Caco-2 (cell line): ENCODE measurements around the gene KIAA1755. TPM values are rescaled to one million over a fixed set of nuclear protein-coding genes. Genes with fewer than 3 reads are reported as not detected.

Experiments used
- BruUV-seq: library from RNA; stranded (reverse); fragments of 400-500 nt; replicated peaks from 2 replicates; lab custom pipeline; 2021; lab: Mats Ljungman, UMichigan
- CTCF ChIA-PET: fragments of 300-600 bp; sonication (Branson Sonifier 250); formaldehyde crosslinking; loops from one replicate; lab custom pipeline; 2022; ENCODE audit warnings: antibody characterized with exemption; lab: Charles Lee
- POLR2A ChIA-PET: fragments of 300-600 bp; sonication (Branson Sonifier 250); formaldehyde crosslinking; loops from one replicate; lab custom pipeline; 2022; ENCODE audit warnings: antibody characterized with exemption; lab: Charles Lee
- DNase-seq, 2 experiments: peaks; one replicate each; pipeline versions ENCODE4 v3.0.0 to v3.0.0-alpha.2; 2020 to 2022
- H3K27me3 ChIP-seq: replicated peaks from 2 replicates; pipeline ENCODE4 v1.6.0; 2011; ENCODE audit warnings: low read length; ENCODE audit not compliant: control insufficient read depth, insufficient read depth
- H3K36me3 ChIP-seq: 2 replicates; pipeline ENCODE4 v1.5.1; 2011; ENCODE audit warnings: low read length; ENCODE audit not compliant: control insufficient read depth, insufficient read depth
- H3K4me1 ChIP-seq: fragments of 250-450 bp; sonication (Bioruptor Pico); 2 replicates; pipeline ENCODE4 v1.5.1; 2020; ENCODE audit warnings: mild to moderate bottlenecking
- H3K4me3 ChIP-seq: 2 replicates; pipeline ENCODE4 v1.5.1; 2011; ENCODE audit warnings: low read depth, mild to moderate bottlenecking, control low read depth, low read length
- H3K9me3 ChIP-seq: fragments of 250-450 bp; sonication (Bioruptor Pico); 2 replicates; pipeline ENCODE4 v1.5.1; 2020; ENCODE audit warnings: mild to moderate bottlenecking, moderate library complexity
- H3K27ac Mint-ChIP-seq: one replicate; pipeline ENCODE4 v1.8.0; 2022; ENCODE audit warnings: mixed read lengths; ENCODE audit not compliant: unreplicated experiment
- H3K27me3 Mint-ChIP-seq: one replicate; pipeline ENCODE4 v1.8.0; 2022; ENCODE audit warnings: mixed read lengths; ENCODE audit not compliant: insufficient read depth, unreplicated experiment
- H3K36me3 Mint-ChIP-seq: one replicate; pipeline ENCODE4 v1.8.0; 2022; ENCODE audit warnings: mild to moderate bottlenecking, mixed read lengths; ENCODE audit not compliant: insufficient read depth, unreplicated experiment
- H3K4me1 Mint-ChIP-seq: one replicate; pipeline ENCODE4 v1.8.0; 2022; ENCODE audit warnings: low read depth, mixed read lengths; ENCODE audit not compliant: unreplicated experiment
- H3K4me3 Mint-ChIP-seq: one replicate; pipeline ENCODE4 v1.8.0; 2022; ENCODE audit warnings: mild to moderate bottlenecking, moderate library complexity, mixed read lengths; ENCODE audit not compliant: unreplicated experiment
- H3K9me3 Mint-ChIP-seq: one replicate; pipeline ENCODE4 v1.8.0; 2022; ENCODE audit warnings: mixed read lengths; ENCODE audit not compliant: unreplicated experiment
- CTCF ChIP-seq, 2 experiments: fragments of 200-600 bp in 1 of 2; IDR thresholded peaks; 1 replicate in 1 of 2; 2 replicates in 1 of 2; pipeline versions ENCODE4 v1.5.1 to v1.8.0; 2011 to 2022; ENCODE audit warnings: antibody characterized with exemption in 1 of 2, control low read depth in 1 of 2, inconsistent platforms in 1 of 2, low read depth in 1 of 2, low read length in 1 of 2, mild to moderate bottlenecking in 1 of 2, moderate library complexity in 1 of 2; ENCODE audit not compliant: insufficient read depth in 1 of 2, severe bottlenecking in 1 of 2, unreplicated experiment in 1 of 2
- intact Hi-C: fragments of 100-400 bp; cut with micrococcal nuclease; formaldehyde crosslinking; loops from one replicate; pipeline ENCODE4 v1.10.0; 2022; ENCODE audit not compliant: unreplicated experiment
- total RNA-seq: library from RNA; stranded (reverse); gene quantifications from 2 replicates; pipeline ENCODE4 v1.2.3, GENCODE V29; 2022

The KIAA1755 gene
- total RNA-seq, 1 experiment from 2014 or later, result 0.20 TPM

- ChIA-PET POLR2A (no interaction called here), CTCF (interaction anchor here (0.6 to 1.5 kb wide), 14 partner anchors 10 to 543 kb away, joined by 3 to 9 read pairs (median 4); partner anchors contain the start of gene RALGAPB)
- intact Hi-C loops, result no loop called here
- no peaks in the 10 kb centered on the region for H3K9me3 Mint-ChIP-seq
- H3K27me3 ChIP-seq, result no peaks in the 10 kb centered on the region
- H3K36me3 Mint-ChIP-seq, result no peaks in the 10 kb centered on the region
- TF ChIP-seq CTCF (IDR thresholded peaks at IDR 0.05; ENCODE audit: insufficient read depth in 1 of 2, low read depth in 1 of 2, low read length in 1 of 2, severe bottlenecking in 1 of 2, unreplicated experiment in 1 of 2), result peak; percentile 68 to 70
- H3K9me3 ChIP-seq, result peaks cover 8% of the 10 kb centered on the region; the same call in 1 of the 2 replicates
- H3K4me1 ChIP-seq, result peaks cover 5% of the 10 kb centered on the region
- no peaks in the 10 kb centered on the region for H3K4me1 Mint-ChIP-seq
- BruUV-seq, result no TSS peak
- no peak overlapping the region for H3K27ac Mint-ChIP-seq
- peak; percentile 70 to 77 for DNase-seq
- peaks cover 8% of the 10 kb centered on the region for H3K27me3 Mint-ChIP-seq
- no peak overlapping the region for H3K4me3 ChIP-seq
- H3K36me3 ChIP-seq, result no peaks in the 10 kb centered on the region
- no peak overlapping the region for H3K4me3 Mint-ChIP-seq
These were observed 44.4 kb upstream of the KIAA1755 start for GRCh38 chr20:38304845-38305447.

GRCh38 chr20:38303908-38304379 is 43.4 kb upstream of the KIAA1755 start, which contains the start of gene BPI:
Gene BPI (plus strand): TSS chr20:38304156. CDS start chr20:38304224, 68 bp downstream.
- peaks cover 8% of the 10 kb centered on the region for H3K27me3 Mint-ChIP-seq
- intact Hi-C loops, result no loop called here
- no peak within 1 kb of the TSS for H3K27ac Mint-ChIP-seq
- Histone ChIP-seq H3K36me3 (no peaks in the 10 kb centered on the region), H3K9me3 (peaks cover 2% of the 10 kb centered on the region; the same call in 1 of the 2 replicates), H3K4me3 (no peak within 1 kb of the TSS), H3K27me3 (no peaks in the 10 kb centered on the region), H3K4me1 (peaks cover 8% of the 10 kb centered on the region)
- BruUV-seq, result no TSS peak
- H3K36me3 Mint-ChIP-seq, result no peaks in the 10 kb centered on the region
- no peak for DNase-seq
- H3K4me3 Mint-ChIP-seq, result no peak within 1 kb of the TSS
- no peaks in the 10 kb centered on the region for H3K4me1 Mint-ChIP-seq
- no peaks in the 10 kb centered on the region for H3K9me3 Mint-ChIP-seq
- CTCF ChIA-PET, result no interaction called here
- TF ChIP-seq CTCF (IDR thresholded peaks at IDR 0.05; ENCODE audit: insufficient read depth in 1 of 2, low read depth in 1 of 2, low read length in 1 of 2, severe bottlenecking in 1 of 2, unreplicated experiment in 1 of 2), result no peak
- POLR2A ChIA-PET, result no interaction called here

- H3K9me3 Mint-ChIP-seq, result no peaks in the 10 kb centered on the region
- Histone ChIP-seq H3K27me3 (no peaks in the 10 kb centered on the region), H3K36me3 (no peaks in the 10 kb centered on the region), H3K4me1 (peaks cover 8% of the 10 kb centered on the region), H3K4me3 (no peak overlapping the region), H3K9me3 (no peaks in the 10 kb centered on the region)
- H3K27ac Mint-ChIP-seq, result no peak overlapping the region
- no TSS peak for BruUV-seq
- no peak overlapping the region for H3K4me3 Mint-ChIP-seq
- no peak for TF ChIP-seq CTCF (IDR thresholded peaks at IDR 0.05; ENCODE audit: insufficient read depth in 1 of 2, low read depth in 1 of 2, low read length in 1 of 2, severe bottlenecking in 1 of 2, unreplicated experiment in 1 of 2)
- ChIA-PET CTCF (interaction anchor here (0.7 to 1.6 kb wide), 2 partner anchors 106 to 462 kb away, joined by 3 to 5 read pairs; no protein-coding TSS in a partner anchor), POLR2A (no interaction called here)
- no peaks in the 10 kb centered on the region for H3K36me3 Mint-ChIP-seq
- H3K27me3 Mint-ChIP-seq, result peaks cover 8% of the 10 kb centered on the region
- DNase-seq, result no peak
- H3K4me1 Mint-ChIP-seq, result no peaks in the 10 kb centered on the region
- intact Hi-C loops, result no loop called here
These were observed 42.3 kb upstream of the KIAA1755 start for GRCh38 chr20:38302786-38303185.
